Neural cell (in vitro differentiated cells): ENCODE results near the gene RUFY3.

Experiments used
- CTCF ChIP-seq: fragments of 450-650 bp; IDR thresholded peaks from 2 replicates; pipeline ENCODE4 v1.5.1; 2014; ENCODE audit warnings: antibody characterized with exemption, mild to moderate bottlenecking, moderate library complexity; ENCODE audit not compliant: poor library complexity, severe bottlenecking
- EP300 ChIP-seq: fragments of 450-650 bp; conservative IDR thresholded peaks from 2 replicates; pipeline ENCODE4 v1.6.1; 2014; ENCODE audit warnings: antibody characterized with exemption, mild to moderate bottlenecking, moderate library complexity; ENCODE audit not compliant: poor library complexity, severe bottlenecking
- MXI1 ChIP-seq: fragments of 450-650 bp; conservative IDR thresholded peaks from 2 replicates; pipeline ENCODE4 v1.6.1; 2014; ENCODE audit warnings: antibody characterized with exemption, mild to moderate bottlenecking; ENCODE audit not compliant: poor library complexity, severe bottlenecking
- POLR2AphosphoS5 ChIP-seq: IDR thresholded peaks from 2 replicates; pipeline ENCODE4 v1.6.1; 2012
- RAD21 ChIP-seq: fragments of 450-650 bp; conservative IDR thresholded peaks from 2 replicates; pipeline ENCODE4 v1.6.1; 2014; ENCODE audit warnings: antibody characterized with exemption, mild to moderate bottlenecking, moderate library complexity

GRCh38 chr4:70713453-70714078 is 8.2 kb upstream of the RUFY3 start:
- no peak for TF ChIP-seq CTCF
- TF ChIP-seq MXI1, result no peak
- TF ChIP-seq RAD21, result no peak
- no peak for TF ChIP-seq POLR2AphosphoS5
- TF ChIP-seq EP300, result no peak
